A549 (cell line): ENCODE results near the gene PDZK1.
"Not testable (repeated sequence)": the region's sequence is repeated elsewhere in the genome, so short reads cannot be mapped to it uniquely, and the experiment has no call there.

Experiments
- BCL3 ChIP-seq: fragments of >200 bp; sonication (Bioruptor Twin); formaldehyde crosslinking; IDR thresholded peaks from 3 replicates; pipeline ENCODE4 v1.6.1; 2016
- HDAC2 ChIP-seq: fragments of 200-600 bp; sonication (generic); IDR thresholded peaks from 2 replicates; pipeline ENCODE4 v1.6.1; 2016
- KDM1A ChIP-seq: fragments of 200-600 bp; sonication (generic); IDR thresholded peaks from 2 replicates; pipeline ENCODE4 v1.6.1; 2016; ENCODE audit warnings: low read depth, mild to moderate bottlenecking
- KDM5A ChIP-seq: fragments of 200-600 bp; sonication (generic); IDR thresholded peaks from 2 replicates; pipeline ENCODE4 v1.6.1; 2016; ENCODE audit warnings: antibody characterized with exemption, mild to moderate bottlenecking
- POLR2A ChIP-seq: IDR thresholded peaks from 2 replicates; pipeline ENCODE4 v1.6.1; 2012; ENCODE audit warnings: mild to moderate bottlenecking, low read length
- RFX5 ChIP-seq: fragments of 450-650 bp; IDR thresholded peaks from 2 replicates; pipeline ENCODE4 v1.7.1; 2014; ENCODE audit warnings: antibody characterized with exemption, mild to moderate bottlenecking, moderate library complexity
- ZC3H11A ChIP-seq: fragments of 450-650 bp; IDR thresholded peaks from 2 replicates; pipeline ENCODE4 v1.6.1; 2014; ENCODE audit warnings: antibody characterized with exemption, mild to moderate bottlenecking
- TF ChIP-seq, protein P1 (sequence below): fragments of >200 bp; sonication (Bioruptor Twin); formaldehyde crosslinking; IDR thresholded peaks from 3 replicates; pipeline ENCODE4 v1.5.1; 2016

GRCh38 chr1:145726193-145726592 lies 19.0 kb upstream of the PDZK1 start:
- not testable (repeated sequence) for TF ChIP-seq POLR2A, KDM5A, KDM1A, RFX5, ZC3H11A, HDAC2, BCL3
- TF ChIP-seq, protein P1, sequence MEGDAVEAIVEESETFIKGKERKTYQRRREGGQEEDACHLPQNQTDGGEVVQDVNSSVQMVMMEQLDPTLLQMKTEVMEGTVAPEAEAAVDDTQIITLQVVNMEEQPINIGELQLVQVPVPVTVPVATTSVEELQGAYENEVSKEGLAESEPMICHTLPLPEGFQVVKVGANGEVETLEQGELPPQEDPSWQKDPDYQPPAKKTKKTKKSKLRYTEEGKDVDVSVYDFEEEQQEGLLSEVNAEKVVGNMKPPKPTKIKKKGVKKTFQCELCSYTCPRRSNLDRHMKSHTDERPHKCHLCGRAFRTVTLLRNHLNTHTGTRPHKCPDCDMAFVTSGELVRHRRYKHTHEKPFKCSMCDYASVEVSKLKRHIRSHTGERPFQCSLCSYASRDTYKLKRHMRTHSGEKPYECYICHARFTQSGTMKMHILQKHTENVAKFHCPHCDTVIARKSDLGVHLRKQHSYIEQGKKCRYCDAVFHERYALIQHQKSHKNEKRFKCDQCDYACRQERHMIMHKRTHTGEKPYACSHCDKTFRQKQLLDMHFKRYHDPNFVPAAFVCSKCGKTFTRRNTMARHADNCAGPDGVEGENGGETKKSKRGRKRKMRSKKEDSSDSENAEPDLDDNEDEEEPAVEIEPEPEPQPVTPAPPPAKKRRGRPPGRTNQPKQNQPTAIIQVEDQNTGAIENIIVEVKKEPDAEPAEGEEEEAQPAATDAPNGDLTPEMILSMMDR, result not testable (repeated sequence)
